ENCODE data around the gene TMEFF1. TPM values are rescaled to one million over a fixed set of nuclear protein-coding genes. Genes with fewer than 3 reads are reported as not detected.

The TMEFF1 gene
- total and polyA plus RNA-seq, 10 of the 15 experiments (the other 5 are each of a cell fraction or from before 2014, with no cell fraction given), result 0.03 to 0.55 (median 0.11) TPM; not detected in 3

- TF ChIP-seq RELA (IDR thresholded peaks at IDR 0.05; ENCODE audit: borderline replicate concordance, partially characterized antibody) (no peak), EP300 (IDR thresholded peaks at IDR 0.05; ENCODE audit: borderline replicate concordance in 1 of 2, control insufficient read depth in 1 of 2, low read depth in 2 of 2, low read length in 2 of 2) (no peak), PRDM15 (CRISPR knock-in tag; IDR thresholded peaks at IDR 0.05) (no peak), HDAC2 (IDR thresholded peaks at IDR 0.05) (no peak), ATF7 (IDR thresholded peaks at IDR 0.05; ENCODE audit: low read depth) (no peak), CBFB (IDR thresholded peaks at IDR 0.05; ENCODE audit: low read depth) (no peak), SUZ12 (IDR thresholded peaks at IDR 0.05; ENCODE audit: unreplicated experiment) (no peak), RAD51 (IDR thresholded peaks at IDR 0.05) (no peak), MYC (IDR thresholded peaks at IDR 0.05; ENCODE audit: insufficient read depth, insufficient read length, insufficient replicate concordance, low read length, severe bottlenecking) (no peak), KAT2A (conservative IDR thresholded peaks at IDR 0.05; ENCODE audit: control insufficient read depth, low read depth, low read length) (no peak), RUNX3 (IDR thresholded peaks at IDR 0.05; ENCODE audit: low read length) (no peak), PBX3 (IDR thresholded peaks at IDR 0.05; ENCODE audit: insufficient replicate concordance, low read depth, low read length) (no peak)
Measured at GRCh38 chr9:100561256-100561655, 88.3 kb downstream of the TMEFF1 start (continued).

All from GM12878 (cell line).